IPS-NIHi11 (cell line): ENCODE data around the gene CCSER1.
A peak's percentile ranks its signal among the peaks of the same experiment; 100 is the strongest.
"Not testable (repeated sequence)": the region's sequence is repeated elsewhere in the genome, so short reads cannot be mapped to it uniquely, and the experiment has no call there.

Source experiments
- DNase-seq: peaks from one replicate; pipeline ENCODE4 v3.0.0; 2012; ENCODE audit warnings: mixed read lengths, low spot score

The CCSER1 gene

DNA sequence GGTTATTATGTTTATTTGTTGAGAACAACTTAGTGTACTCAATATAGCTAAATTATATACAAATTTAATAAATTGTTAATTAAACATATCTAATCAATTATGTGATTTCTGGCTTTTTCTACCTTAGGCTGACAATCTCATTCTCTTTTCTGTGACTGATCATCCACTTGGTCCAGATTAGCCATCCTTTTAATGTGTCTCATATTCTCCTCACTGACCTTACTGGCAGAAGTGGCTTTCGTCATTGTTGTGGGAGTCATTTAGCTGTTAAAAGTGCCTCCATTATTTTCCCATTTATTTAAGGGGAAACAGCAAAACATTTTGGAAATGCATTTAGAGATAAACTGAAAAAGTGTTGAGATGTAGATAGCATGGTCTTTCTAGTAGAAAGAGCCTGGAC is 172.2 kb downstream of the CCSER1 start:
- no peak for DNase-seq

DNA sequence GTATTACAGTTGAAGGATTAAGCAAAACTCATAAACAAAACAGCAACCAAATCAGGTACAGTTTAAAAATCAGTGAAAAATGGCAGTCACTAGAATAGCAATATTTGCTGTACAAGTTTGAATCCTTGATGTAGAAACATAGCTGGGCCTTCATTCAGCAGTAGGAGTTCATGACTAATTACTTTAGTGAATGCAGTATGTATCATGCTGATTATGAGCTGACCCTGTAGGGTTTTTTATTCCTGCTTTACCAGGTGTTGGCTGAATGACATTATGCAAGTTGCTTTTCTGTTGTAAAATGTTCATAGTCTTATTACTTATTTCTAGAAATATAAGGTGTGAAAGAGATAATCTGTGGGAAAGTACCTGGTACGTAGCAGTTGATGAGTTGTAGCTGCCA is 179.6 kb downstream of the CCSER1 start:
- no peak for DNase-seq

- not testable (repeated sequence) for DNase-seq
These were observed 189.9 kb downstream of the CCSER1 start for GRCh38 chr4:90317140-90317539.

DNA sequence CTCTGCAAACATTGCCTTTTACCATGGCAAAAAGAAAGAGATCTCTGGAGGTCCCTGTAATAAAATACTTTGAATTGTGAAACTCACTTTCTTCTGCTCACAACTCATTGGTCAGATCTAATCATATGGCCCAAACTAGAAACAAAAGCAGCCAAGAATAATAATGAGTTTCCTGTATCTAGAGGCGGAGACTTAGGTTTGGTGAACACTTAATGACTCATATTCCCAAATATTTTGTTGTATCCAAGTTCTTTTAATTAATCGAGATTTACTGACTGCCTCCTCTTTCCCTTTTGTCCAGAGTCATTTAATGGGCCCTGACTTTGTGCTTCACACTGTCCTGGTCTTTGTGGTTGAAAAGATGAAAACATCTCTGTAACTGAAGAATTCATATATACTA is 190.6 kb downstream of the CCSER1 start:
- no peak for DNase-seq

GRCh38 chr4:90318193-90318592 is 191.0 kb downstream of the CCSER1 start:
- no peak for DNase-seq

DNA sequence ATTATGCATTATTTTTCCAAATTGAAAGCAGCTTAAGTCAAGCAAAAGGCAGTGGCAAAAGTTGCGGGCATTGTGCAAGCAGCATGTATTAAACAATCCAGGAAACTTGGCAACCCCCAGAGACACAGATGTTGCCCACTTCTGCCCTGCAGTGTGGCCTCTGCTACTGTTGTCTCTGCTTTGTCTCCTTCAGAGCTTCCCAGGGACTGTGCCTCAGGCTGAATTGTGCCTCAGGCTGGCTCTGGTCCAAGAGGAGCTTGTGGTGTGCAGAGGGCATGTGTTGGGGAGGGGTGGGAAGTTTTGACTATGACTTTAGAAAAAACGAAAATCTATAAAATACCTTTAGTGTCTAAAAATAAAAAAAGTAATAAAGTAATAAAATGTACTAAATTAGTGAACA is 201.4 kb downstream of the CCSER1 start:
- DNase-seq = peak; percentile 8

DNA sequence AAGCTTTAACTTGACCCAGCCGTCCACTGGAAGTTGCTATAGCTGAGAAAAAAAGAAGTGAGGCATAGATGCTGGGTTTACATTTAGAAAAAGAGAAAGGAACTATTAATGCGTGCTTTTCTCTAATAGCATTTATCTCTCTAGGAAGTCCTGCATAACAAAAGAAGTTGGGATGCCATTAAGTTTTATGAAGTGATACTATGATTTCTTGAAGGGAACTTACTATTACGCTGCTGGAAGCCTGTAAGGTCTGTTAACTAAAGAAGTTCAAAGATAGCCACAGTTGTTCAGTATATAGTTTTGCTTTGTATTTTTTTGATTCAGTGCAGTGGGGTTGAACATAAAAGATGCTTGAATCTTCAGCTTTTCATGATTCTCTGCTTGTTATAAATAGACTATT is 203.4 kb downstream of the CCSER1 start:
- DNase-seq = no peak

DNA sequence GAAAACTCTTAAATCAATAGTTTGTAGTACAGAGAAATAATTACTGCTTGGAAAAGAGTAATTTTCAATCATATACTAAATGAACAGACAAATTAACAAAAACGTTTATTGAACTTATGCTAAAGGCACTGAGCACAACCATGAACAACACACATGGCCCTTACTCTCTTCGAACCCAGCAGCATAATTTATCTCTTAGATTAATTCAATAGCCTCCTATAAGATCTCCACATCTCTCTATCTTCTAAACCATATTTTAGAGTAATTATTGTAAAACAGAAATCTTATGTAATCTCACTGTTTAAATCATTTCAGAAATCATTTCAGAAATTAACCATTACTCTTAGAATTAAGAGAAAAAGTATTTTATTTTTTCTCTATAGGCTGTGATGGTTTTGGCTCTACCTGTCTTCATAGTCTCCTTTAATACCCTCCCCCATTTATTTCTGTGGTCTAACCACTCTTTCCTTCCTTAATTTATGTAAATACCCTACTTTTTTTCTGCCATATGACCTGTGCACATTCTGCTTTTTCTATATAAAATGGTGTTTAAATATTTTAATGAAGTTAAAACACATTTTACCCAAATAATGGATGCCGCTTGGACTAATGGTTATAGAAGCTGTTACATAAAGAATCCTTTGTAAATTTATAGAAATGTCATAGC is 218.5 kb downstream of the CCSER1 start:
- no peak for DNase-seq

- DNase-seq = no peak
These were observed 222.4 kb downstream of the CCSER1 start for GRCh38 chr4:90349636-90350035.

GRCh38 chr4:90357117-90357710 is 230.0 kb downstream of the CCSER1 start:
- DNase-seq = no peak

DNA sequence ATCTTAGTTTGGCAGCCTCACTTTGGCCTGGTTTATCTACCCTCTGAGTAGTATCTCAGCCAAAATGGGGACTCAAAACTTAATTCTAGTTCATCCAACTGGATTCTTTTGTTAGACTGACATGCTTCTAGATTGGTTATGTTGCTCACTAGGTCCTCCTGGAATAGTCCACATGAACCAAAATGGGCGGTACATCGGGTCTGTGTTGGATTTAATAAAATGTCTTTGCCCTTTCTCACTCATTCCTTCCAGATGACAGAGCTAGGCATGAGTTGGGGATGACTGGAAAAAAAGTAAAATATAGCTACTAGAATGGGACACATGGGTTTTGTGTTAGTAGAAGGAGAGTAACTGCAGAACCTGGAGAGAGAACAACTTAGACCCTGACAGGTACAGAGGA is 247.9 kb downstream of the CCSER1 start:
- no peak for DNase-seq

DNA sequence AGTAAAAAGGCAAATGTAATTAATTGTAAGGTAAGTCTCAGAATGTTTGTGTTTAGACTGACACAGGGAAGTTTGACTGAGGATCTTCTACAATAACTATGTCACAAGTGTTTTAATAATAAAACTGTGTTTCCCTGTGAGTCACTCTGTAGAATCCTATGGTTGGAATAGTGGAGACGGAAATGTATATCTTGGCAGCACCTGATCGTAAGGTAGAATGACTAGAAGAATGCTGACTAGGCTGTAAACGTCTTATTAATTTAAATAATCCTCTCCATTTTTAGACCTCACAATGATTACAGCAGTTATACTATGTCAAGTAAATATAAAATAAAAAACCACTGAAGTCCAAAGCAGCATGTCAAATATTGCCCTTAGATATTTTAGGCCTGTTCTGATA is 266.0 kb downstream of the CCSER1 start:
- DNase-seq = no peak

GRCh38 chr4:90403781-90404180 is 276.6 kb downstream of the CCSER1 start:
- DNase-seq = no peak

GRCh38 chr4:90407897-90408296 is 280.7 kb downstream of the CCSER1 start:
- DNase-seq = not testable (repeated sequence)

DNA sequence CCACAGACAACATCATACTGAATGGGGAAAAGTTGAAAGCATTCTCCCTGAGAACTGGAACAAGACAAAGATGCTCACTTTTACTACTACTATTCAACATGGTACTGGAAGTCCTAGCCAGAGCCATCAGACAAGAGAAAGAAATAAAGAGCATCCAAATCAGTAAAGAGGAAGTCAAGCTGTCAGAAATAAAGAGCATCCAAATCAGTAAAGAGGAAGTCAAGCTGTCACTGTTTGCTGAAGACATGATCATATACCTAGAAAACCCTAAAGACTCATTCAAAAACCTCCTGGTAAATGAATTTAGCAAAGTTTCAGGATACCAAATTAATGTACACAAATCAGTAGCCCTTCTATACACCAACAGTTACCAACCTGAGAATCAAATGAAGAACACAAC is 285.6 kb downstream of the CCSER1 start:
- not testable (repeated sequence) for DNase-seq

DNA sequence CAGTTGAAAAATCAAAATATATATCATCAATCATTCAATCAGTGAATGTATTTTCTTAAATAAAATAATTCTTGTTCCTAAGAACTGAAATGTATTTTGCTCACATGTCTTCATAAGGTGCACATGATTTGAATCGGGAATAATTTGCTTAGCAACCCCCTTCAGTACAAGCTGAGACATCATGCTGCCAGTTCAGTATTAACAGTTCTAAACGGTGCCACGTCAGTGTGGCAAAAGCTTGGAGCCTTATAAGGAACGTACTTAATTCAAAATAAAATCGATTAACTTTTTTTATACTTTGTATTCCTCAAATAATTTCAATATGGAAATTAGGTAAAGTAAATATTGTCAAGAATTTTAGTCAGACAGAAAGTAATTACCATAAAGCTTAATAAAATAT is 287.9 kb downstream of the CCSER1 start:
- no peak for DNase-seq

DNA sequence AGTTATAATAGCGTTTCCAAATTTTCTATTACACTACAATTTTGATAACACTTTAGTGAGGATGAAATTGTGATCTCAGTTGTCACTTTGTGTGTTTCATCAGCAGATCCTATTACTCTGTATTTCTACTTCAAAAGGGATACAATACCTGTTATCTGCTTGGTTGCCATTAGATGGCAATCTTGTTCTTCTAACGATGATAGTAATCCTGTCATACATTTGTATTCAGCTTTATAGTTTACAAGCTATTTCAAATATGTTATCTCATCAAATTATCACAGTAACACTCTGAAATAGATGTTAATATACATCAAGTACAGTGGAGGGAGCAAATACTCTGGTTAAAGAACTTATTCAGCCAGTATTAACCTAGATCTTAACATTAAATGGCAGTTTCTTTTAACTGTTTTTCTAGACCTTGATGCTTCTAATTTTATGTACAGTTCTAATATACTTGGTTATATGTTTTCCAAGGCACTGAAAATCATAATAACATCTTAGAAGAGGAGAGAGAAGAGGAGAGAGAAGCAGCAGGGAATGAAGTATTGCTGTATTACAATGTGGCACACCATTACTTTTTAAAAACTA is 292.0 kb downstream of the CCSER1 start:
- DNase-seq = peak; percentile 25

- DNase-seq = no peak
These were observed 294.0 kb downstream of the CCSER1 start for GRCh38 chr4:90421161-90421560.

- no peak for DNase-seq
These were observed 298.7 kb downstream of the CCSER1 start for GRCh38 chr4:90425893-90426292.

- no peak for DNase-seq
These were observed 311.3 kb downstream of the CCSER1 start for GRCh38 chr4:90438522-90438921.

DNA sequence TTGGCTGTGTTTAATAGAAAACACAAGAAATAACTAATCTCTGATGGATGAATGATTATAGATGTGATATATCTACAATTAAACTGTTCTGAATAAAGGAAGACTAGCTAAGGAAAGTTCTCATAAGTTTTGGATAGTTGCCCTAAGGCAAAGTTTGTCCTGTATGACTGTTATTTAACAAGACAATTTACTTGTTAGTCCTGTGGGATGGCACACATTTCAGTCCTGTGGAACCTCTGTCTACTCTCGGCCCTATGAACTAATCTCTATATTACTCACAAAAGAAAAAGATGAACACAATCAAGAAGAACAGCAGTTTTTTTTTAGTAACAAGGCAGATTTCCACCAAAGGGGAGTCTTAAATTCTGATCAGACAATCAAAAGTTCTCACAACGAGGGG is 314.6 kb downstream of the CCSER1 start:
- DNase-seq = no peak

- no peak for DNase-seq
These were observed 315.4 kb downstream of the CCSER1 start for GRCh38 chr4:90442619-90443018.

- DNase-seq = no peak
These were observed 316.0 kb downstream of the CCSER1 start for GRCh38 chr4:90443231-90443630.

- DNase-seq = no peak
These were observed 317.7 kb downstream of the CCSER1 start for GRCh38 chr4:90444904-90445303.
